OCI-LY1 (cell line): ENCODE data around the gene PRSS38.

Experiments
- CTCF ChIP-seq: fragments of 200-600 bp; sonication (generic), shearing (Covaris generic); IDR thresholded peaks from 2 replicates; pipeline ENCODE4 v1.5.1; 2017; ENCODE audit warnings: mild to moderate bottlenecking, antibody characterized with exemption, low read length, moderate library complexity, mixed read lengths
- EZH2 ChIP-seq: fragments of 200-600 bp; sonication (generic), shearing (Covaris generic); IDR thresholded peaks from 2 replicates; pipeline ENCODE4 v1.8.0; 2017; ENCODE audit warnings: borderline replicate concordance, mixed run types, mild to moderate bottlenecking, antibody characterized with exemption, low read length, moderate library complexity, mixed read lengths

GRCh38 chr1:227893300-227893948 lies 77.9 kb downstream of the PRSS38 start:
- TF ChIP-seq CTCF (no peak), EZH2 (no peak)
